Erythroblast (primary cell): Measurements from ENCODE around the gene ZBTB7B.

ENCODE experiments used
- GATA1 ChIP-seq: IDR thresholded peaks from 2 replicates; pipeline ENCODE4 v1.6.1; 2011; ENCODE audit warnings: low read depth, mild to moderate bottlenecking, control low read depth, low read length, moderate library complexity
- POLR2A ChIP-seq: IDR thresholded peaks from 2 replicates; pipeline ENCODE4 v1.6.1; 2011; ENCODE audit warnings: mild to moderate bottlenecking, low read length

- TF ChIP-seq POLR2A (no peak), GATA1 (no peak)
Measured at GRCh38 chr1:155044365-155044764, 41.8 kb downstream of the ZBTB7B start.
